ENCODE measurements around the gene CDH22. TPM values are rescaled to one million over a fixed set of nuclear protein-coding genes. Genes with fewer than 3 reads are reported as not detected.

The CDH22 gene
- total RNA-seq, 2 donors from 2014 or later = 0.12 to 0.13 TPM

- H3K9ac ChIP-seq (ENCODE audit: low read depth in 2 of 2, low read length in 2 of 2) = no peak overlapping the region
- no peak overlapping the region for H3K27ac ChIP-seq
- no peak for DNase-seq
- intact Hi-C loops (cut with DNase I) = no loop called here
- no peak for TF ChIP-seq CTCF (IDR thresholded peaks at IDR 0.05)
- peaks cover 11% of the 10 kb centered on the region for H3K27me3 ChIP-seq
- no peaks in the 10 kb centered on the region for H3K4me1 ChIP-seq
- H3K4me3 ChIP-seq = no peak overlapping the region
- H3K9me3 ChIP-seq = no peaks in the 10 kb centered on the region
- H3K36me3 ChIP-seq = no peaks in the 10 kb centered on the region
Measured at GRCh38 chr20:46169245-46170171, 138.8 kb downstream of the CDH22 start.

- no peak for DNase-seq
- Histone ChIP-seq H3K9me3 (no peaks in the 10 kb centered on the region), H3K9ac (ENCODE audit: low read depth in 2 of 2, low read length in 2 of 2) (no peak overlapping the region), H3K4me1 (no peaks in the 10 kb centered on the region), H3K27me3 (peaks cover under 1% of the 10 kb centered on the region), H3K27ac (no peak overlapping the region), H3K4me3 (no peak overlapping the region), H3K36me3 (no peaks in the 10 kb centered on the region)
- no peak for TF ChIP-seq CTCF (IDR thresholded peaks at IDR 0.05)
- intact Hi-C loops (cut with DNase I) = no loop called here
Measured at GRCh38 chr20:46168438-46168837, 139.9 kb downstream of the CDH22 start.

- no peaks in the 10 kb centered on the region for H3K27me3 ChIP-seq
- no peak overlapping the region for H3K4me3 ChIP-seq
- H3K4me1 ChIP-seq = no peaks in the 10 kb centered on the region
- TF ChIP-seq CTCF (IDR thresholded peaks at IDR 0.05) = no peak
- H3K36me3 ChIP-seq = no peaks in the 10 kb centered on the region
- no peak overlapping the region for H3K9ac ChIP-seq (ENCODE audit: low read depth in 2 of 2, low read length in 2 of 2)
- intact Hi-C loops (cut with DNase I) = no loop called here
- H3K9me3 ChIP-seq = no peaks in the 10 kb centered on the region
- DNase-seq = no peak
- no peak overlapping the region for H3K27ac ChIP-seq
Measured at GRCh38 chr20:46167080-46167479, 141.2 kb downstream of the CDH22 start.

- intact Hi-C loops (cut with DNase I) = no loop called here
- H3K9ac ChIP-seq (ENCODE audit: low read depth in 2 of 2, low read length in 2 of 2) = no peak overlapping the region
- no peak for DNase-seq
- no peaks in the 10 kb centered on the region for H3K9me3 ChIP-seq
- no peak overlapping the region for H3K4me3 ChIP-seq
- no peak overlapping the region for H3K27ac ChIP-seq
- no peaks in the 10 kb centered on the region for H3K27me3 ChIP-seq
- H3K36me3 ChIP-seq = no peaks in the 10 kb centered on the region
- no peaks in the 10 kb centered on the region for H3K4me1 ChIP-seq
- no peak for TF ChIP-seq CTCF (IDR thresholded peaks at IDR 0.05)
Measured at GRCh38 chr20:46164254-46164653, 144.0 kb downstream of the CDH22 start.

GRCh38 chr20:46161921-46162320, 146.4 kb downstream of the CDH22 start:
- Histone ChIP-seq H3K9ac (ENCODE audit: low read depth in 2 of 2, low read length in 2 of 2) (no peak overlapping the region), H3K4me3 (no peak overlapping the region), H3K27me3 (no peaks in the 10 kb centered on the region), H3K27ac (no peak overlapping the region), H3K36me3 (no peaks in the 10 kb centered on the region), H3K9me3 (no peaks in the 10 kb centered on the region), H3K4me1 (no peaks in the 10 kb centered on the region)
- DNase-seq = no peak
- intact Hi-C loops (cut with DNase I) = no loop called here
- TF ChIP-seq CTCF (IDR thresholded peaks at IDR 0.05) = no peak

Data from colonic mucosa (tissue), 4 donors.